GM18526 (cell line): ENCODE results near the gene COL4A6.

Source experiments
- POLR2A ChIP-seq: IDR thresholded peaks from 3 replicates; pipeline ENCODE4 v1.6.1; 2011; ENCODE audit not compliant: insufficient read length; ENCODE audit errors: extremely low read depth

Gene COL4A6

DNA sequence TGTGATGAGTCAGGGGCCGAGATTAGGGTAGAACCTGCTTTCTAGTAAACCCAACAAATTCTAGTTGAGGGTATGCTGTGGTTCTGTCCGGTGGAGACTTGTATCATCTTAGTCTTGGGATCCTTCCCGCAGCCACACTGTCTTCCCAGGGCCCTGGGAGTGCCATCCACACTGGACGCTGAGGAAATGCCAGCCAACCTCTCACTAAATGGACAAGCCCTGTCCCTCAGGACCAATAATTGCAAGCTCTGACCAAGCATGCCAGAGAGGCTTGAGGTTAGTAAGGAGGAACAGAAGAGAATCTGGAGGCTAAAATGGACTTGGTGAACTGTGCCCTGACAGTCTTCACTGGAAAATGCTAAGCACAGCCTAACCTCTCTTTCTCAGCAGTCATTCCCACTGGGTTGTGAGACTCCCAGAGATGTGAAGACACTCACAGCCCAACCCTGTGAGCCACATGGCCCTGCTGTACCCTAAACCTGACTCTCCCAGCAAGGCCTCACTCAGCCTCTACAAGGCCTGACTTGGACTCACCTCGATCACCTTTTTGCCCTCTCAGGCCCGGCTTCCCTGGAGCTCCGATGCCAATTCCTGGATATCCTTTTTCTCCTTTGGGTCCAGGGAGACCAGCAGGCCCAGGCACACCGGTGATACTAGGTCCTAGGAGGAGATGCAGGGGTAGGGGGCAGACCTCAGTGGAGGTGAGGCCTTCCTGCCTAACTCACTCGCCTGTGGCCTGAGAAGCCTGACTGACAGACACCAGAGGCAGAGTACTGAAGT is 269.1 kb downstream of the COL4A6 start:
- TF ChIP-seq POLR2A = no peak

DNA sequence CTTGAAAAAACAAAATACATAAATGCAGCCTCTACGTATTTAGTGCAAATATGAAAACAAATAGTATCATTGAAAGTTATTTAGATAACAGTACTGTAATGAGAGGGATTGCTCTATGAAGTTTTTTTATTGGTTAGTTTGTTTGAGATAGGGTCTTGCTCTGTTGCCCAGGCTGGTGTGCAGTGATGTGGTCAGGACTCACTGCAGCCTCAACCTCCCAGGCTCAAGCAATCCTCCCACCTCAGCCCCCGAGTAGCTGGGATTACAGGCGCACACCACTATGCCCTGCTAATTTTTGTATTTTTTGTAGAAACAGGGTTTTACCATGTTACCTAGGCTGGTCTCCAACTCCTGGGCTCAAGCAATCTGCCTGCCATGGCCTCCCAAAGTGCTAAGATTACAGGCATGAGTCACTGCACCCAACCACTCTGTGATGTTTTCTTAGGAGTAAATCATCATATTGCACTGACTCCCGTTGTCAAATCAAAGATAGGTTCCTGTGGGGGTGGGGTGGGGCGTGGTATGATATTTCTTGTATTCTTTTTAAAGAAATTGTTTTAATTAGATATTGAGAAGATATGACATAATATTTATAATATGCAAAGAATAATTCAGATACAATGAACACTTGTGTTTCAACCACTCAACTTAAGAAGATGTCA is 270.9 kb downstream of the COL4A6 start:
- no peak for TF ChIP-seq POLR2A

DNA sequence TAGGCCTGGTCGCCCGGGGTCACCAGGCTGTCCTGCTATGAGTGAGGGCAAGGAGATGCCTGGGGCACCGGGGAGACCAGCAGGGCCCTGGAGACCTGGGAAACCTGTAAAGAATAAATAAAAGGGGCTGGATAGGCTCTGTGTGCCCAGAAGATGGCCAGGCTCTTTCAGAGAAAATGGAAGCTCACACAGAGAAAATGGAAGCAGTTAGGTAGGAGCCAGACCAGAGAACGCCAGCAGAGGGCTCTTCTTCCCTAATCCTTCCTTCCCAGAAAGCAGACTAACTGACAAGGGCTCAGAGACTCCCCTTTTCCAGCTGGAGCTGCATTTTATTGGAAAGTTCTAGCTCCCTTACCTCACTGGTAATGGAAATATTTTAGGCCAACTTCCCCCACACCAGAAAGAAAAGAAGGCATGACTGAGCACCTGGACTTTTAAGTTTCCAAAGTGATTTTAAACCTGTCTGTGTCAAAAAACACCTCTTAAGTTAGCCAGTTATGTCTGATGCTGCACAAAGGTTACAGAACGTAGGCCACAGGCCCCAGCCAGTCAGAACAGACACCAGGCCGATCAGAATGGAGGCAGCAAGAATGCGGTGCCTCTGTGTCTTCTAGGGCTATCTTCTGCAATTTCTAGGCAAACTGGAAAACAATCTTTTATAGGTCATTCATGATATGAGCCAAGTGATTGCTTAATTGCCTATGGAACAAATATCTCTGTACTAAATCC is 272.7 kb downstream of the COL4A6 start:
- no peak for TF ChIP-seq POLR2A

GRCh38 chrX:108163333-108164082 is 274.7 kb downstream of the COL4A6 start:
- TF ChIP-seq POLR2A = no peak

- TF ChIP-seq POLR2A = no peak
Measured at GRCh38 chrX:108162265-108162664, 276.0 kb downstream of the COL4A6 start.

DNA sequence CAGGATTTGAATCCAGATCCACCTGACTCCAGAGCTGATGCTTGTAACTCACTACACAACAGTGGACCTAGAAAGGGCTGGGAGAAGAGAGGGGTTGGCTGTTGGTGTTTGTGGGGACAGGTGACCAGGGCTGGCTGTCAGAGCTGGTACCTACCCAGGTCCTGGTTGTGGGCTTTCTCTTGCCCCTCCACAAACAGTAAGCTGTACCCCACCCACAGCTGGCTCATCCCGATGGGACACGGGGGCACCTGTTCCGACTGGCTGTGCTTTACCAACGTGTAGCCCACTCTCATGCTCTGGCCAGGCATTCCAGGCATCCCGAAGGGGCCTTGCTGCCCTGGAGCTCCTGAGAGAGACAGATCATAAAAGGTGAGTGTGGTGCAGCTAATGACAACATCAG is 277.9 kb downstream of the COL4A6 start:
- no peak for TF ChIP-seq POLR2A

- no peak for TF ChIP-seq POLR2A
Measured at GRCh38 chrX:108159028-108159670, 279.1 kb downstream of the COL4A6 start.

DNA sequence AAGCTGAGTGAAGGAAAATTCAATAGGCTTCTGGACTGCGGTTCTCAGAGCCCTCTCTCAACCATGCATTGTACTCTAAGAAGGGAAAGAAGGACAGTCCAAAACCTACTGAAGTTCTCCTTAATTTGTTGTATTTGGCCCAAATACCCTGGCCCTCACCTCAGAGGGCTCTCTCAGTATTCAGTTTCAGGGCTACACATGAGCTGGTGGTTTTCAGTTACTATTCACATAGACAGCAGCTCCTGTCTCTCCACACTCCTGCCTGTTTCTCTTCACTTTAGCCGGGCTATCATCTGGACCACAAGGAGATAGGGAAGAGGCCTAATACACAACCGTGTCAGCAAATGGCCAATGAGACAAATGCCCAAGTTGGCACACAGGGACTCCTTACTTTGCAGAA is 280.6 kb downstream of the COL4A6 start:
- TF ChIP-seq POLR2A = no peak

- no peak for TF ChIP-seq POLR2A
Measured at GRCh38 chrX:108156934-108157466, 281.2 kb downstream of the COL4A6 start.

GRCh38 chrX:108156082-108156481 is 282.1 kb downstream of the COL4A6 start:
- no peak for TF ChIP-seq POLR2A

DNA sequence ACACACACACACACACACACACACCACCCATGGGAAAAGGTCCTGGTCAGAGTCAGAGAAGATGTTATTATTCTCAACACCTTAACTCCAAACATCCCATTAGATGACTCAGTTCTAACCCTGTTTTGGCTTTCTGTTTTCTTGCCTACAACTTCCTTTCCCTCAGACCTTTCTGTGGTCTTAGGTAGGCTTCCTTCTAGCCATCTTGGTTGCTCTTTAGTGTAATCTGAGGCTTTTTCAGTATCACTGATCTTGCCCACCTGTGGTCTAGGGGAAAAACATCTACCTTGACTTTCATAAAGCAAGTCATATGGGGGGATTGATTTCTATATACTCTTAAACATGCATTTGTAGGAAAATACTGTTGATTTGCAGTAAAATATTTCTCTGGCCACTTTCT is 289.7 kb downstream of the COL4A6 start:
- no peak for TF ChIP-seq POLR2A

GRCh38 chrX:108138814-108139702 is 299.2 kb downstream of the COL4A6 start:
- no peak for TF ChIP-seq POLR2A

DNA sequence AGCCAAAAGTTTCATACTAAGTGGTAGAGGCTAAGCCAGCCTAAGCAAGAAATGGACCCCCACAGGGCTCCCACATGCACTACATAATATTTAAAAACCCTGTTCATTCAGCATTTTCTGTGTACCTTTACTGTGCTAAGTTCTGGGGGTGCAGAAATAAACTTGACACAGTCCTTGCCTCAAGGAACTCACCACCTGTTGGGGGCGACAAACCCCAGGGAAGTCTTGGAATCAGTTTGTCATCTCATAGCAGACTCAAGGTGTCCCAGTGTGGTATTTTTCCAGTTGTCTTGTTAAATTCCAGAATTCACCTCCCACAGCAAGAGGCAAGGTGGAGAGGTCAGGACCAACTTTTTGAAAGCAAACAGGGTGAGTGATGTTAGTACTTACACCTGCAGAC is 303.5 kb downstream of the COL4A6 start:
- TF ChIP-seq POLR2A = no peak

DNA sequence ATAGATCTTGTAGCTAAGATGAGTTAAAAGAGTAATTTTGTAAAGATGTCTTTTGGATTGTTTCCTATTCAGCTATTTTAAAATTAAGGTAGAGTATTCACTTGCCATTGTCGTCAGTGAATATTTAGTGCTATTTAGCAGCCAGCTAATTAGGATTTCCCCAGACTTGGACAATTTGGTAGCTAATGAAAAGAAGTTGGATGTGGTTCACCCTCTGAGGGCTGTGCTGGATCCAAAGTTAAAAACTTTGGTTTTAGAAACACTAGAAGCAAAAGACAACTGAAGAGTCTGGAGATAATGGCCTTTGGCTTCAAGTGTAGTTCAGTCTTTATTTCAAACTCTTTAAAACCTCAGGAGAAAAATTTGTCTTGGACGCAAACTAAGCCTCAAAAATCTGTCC is 305.3 kb downstream of the COL4A6 start:
- TF ChIP-seq POLR2A = no peak
